ENCODE data around the gene CFTR.

DNA sequence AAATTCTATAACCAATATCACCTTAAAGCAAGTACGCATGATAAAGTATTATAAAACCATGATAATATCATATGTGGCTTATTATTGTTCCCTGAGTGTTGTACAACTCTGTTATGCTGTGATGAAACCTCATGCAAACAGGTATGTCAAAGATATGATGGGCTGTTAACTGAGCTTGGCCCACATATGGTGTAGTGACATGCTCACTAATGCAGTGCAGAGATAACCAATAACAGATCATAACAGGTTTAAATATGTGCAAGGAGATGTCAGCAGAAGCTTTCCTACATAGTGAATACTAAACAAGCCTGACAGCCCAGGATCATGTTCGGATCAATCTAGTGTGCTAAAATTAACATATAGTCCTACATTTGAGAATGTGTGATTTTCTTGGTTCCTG, 9.6 kb downstream of the CFTR start:
- TF ChIP-seq EP300 (IDR thresholded peaks at IDR 0.05) (no peak), POLR2A (IDR thresholded peaks at IDR 0.05; ENCODE audit: low read length) (no peak), KDM1A (IDR thresholded peaks at IDR 0.05; ENCODE audit: low read depth) (no peak)
- TF ChIP-seq, protein P1, sequence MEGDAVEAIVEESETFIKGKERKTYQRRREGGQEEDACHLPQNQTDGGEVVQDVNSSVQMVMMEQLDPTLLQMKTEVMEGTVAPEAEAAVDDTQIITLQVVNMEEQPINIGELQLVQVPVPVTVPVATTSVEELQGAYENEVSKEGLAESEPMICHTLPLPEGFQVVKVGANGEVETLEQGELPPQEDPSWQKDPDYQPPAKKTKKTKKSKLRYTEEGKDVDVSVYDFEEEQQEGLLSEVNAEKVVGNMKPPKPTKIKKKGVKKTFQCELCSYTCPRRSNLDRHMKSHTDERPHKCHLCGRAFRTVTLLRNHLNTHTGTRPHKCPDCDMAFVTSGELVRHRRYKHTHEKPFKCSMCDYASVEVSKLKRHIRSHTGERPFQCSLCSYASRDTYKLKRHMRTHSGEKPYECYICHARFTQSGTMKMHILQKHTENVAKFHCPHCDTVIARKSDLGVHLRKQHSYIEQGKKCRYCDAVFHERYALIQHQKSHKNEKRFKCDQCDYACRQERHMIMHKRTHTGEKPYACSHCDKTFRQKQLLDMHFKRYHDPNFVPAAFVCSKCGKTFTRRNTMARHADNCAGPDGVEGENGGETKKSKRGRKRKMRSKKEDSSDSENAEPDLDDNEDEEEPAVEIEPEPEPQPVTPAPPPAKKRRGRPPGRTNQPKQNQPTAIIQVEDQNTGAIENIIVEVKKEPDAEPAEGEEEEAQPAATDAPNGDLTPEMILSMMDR (IDR thresholded peaks at IDR 0.05) = no peak
